GM21526 (cell line): ENCODE measurements around the gene BCAR3.

ENCODE experiments used
- ATAC-seq: cut with Tn5 transposase; IDR thresholded peaks from one replicate; pipeline ENCODE4 v1.9.1; 2021; ENCODE audit warnings: moderate library complexity; ENCODE audit not compliant: unreplicated experiment, low FRiP score

The BCAR3 gene

GRCh38 chr1:93521618-93522017, 160.0 kb downstream of the BCAR3 start:
- no peak for ATAC-seq

DNA sequence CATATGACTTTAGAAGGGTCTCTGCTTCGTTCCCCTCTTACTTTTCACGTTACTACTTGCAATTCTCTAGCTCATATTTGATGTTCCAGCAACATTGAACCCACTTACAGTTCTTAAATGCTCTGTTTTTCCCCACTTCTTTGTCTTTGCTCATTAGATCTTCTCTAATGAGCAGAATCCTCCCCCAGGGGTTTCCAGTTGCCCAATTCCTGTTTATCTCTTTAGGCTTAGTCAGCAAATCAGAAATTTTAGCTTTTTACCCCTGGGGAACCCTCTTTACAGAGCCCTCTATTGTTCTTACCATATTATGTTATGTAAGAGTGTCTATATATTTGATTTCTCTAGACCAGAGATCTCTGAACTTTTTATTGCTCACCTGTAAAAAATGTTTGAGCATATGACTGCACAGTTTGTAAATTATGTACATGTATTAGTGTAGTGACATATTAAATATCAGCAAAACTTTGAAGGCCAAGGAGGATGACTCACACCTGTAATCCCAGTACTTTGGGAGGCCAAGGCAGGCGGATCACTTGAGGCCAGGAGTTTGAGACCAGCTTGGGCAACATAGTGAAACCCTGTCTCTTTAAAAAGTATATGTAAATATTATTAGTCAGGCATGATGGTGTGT, 162.3 kb downstream of the BCAR3 start:
- ATAC-seq, result no peak

DNA sequence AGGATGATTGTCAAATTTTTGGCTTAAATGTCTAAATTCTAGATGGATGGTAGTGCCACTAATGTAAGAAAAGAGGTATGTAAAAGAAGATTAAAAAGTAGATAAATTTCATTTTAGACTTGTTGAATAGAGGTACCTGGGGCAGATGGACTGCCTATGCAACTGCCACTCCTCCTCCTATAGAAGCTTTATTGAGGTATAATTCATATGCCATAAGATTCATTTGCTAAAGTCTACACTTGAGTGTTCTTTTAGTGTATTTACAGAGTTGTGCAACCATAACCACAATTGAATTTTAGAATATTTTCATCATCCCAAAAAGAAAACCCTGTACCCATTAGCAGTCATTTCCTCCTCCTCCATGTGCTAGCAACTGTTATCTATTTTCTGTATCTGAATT, 163.1 kb downstream of the BCAR3 start:
- no peak for ATAC-seq

GRCh38 chr1:93516164-93516563, 165.5 kb downstream of the BCAR3 start:
- ATAC-seq, result no peak
